NB4 (cell line): Measurements from ENCODE around the gene NME5.

Experiments used
- MYC ChIP-seq: IDR thresholded peaks from 2 replicates; pipeline ENCODE4 v1.6.1; 2011; ENCODE audit warnings: low read depth, low read length
- POLR2A ChIP-seq: IDR thresholded peaks from 2 replicates; pipeline ENCODE4 v1.6.1; 2011; ENCODE audit warnings: mild to moderate bottlenecking; ENCODE audit not compliant: insufficient read length; ENCODE audit errors: extremely low read depth
- TF ChIP-seq, protein P1 (sequence below): IDR thresholded peaks from one replicate; pipeline ENCODE4 v1.5.1; 2012; ENCODE audit warnings: low read depth, low read length

DNA sequence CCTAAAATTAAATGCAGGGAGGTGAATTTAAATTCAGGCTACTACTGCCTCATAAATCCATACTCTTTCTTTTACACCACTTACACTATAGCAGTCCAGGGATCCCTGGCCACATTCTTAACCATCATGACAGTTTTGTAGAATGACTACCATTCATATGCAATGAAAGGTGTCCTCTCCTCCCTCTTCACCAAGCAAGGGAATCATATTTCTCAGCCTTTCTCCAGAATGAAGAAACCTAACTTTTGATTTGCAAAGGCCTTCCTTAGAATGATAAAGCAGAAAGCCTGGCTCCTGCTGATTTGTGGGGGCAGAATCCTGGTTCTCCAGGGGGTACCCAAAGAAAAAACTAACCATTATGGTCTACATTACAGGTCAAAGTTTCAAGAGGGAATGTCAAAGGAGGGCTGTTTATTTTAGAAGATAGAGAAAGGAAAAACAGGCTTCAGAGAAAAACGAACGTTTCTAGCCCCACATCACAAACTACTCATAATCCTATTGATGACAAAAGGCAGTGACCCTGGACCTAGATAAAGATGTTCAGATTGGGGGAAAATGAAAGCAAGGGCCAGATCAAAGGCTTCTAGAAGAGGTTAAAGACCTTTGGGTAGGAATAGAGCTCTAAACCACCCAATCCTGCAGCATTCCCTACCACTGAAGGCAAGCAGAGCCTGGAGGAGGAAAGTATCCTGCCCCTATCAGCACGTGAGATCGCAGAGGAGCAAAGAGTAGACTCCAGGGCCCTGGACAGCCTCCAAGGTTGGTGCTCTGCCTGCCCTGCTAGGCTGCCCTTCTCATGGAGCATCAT, 43.9 kb downstream of the NME5 start:
- TF ChIP-seq POLR2A (no peak), MYC (no peak)
- TF ChIP-seq, protein P1, sequence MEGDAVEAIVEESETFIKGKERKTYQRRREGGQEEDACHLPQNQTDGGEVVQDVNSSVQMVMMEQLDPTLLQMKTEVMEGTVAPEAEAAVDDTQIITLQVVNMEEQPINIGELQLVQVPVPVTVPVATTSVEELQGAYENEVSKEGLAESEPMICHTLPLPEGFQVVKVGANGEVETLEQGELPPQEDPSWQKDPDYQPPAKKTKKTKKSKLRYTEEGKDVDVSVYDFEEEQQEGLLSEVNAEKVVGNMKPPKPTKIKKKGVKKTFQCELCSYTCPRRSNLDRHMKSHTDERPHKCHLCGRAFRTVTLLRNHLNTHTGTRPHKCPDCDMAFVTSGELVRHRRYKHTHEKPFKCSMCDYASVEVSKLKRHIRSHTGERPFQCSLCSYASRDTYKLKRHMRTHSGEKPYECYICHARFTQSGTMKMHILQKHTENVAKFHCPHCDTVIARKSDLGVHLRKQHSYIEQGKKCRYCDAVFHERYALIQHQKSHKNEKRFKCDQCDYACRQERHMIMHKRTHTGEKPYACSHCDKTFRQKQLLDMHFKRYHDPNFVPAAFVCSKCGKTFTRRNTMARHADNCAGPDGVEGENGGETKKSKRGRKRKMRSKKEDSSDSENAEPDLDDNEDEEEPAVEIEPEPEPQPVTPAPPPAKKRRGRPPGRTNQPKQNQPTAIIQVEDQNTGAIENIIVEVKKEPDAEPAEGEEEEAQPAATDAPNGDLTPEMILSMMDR = no peak
